T-cell (primary cell): ENCODE data around the gene EXOC3L1. TPM values are rescaled to one million over a fixed set of nuclear protein-coding genes. Genes with fewer than 3 reads are reported as not detected.

Source experiments
- ATAC-seq, 4 experiments: fragments of 200-7000 bp in 3 of 4; fragments of 150-1000 bp in 1 of 4; cut with Tn5 transposase; replicated peaks in 1 of 4; 1 replicate in 3 of 4; 2 replicates in 1 of 4; pipeline ENCODE4 v1.10.0; 2021; ENCODE audit warnings: moderate library complexity in 3 of 4, mild to moderate bottlenecking in 2 of 4, moderate number of reproducible peaks in 1 of 4
- CTCF ChIA-PET, 2 donors: fragments of 300-600 bp; sonication (Branson Sonifier 250); formaldehyde crosslinking; loops; one replicate each; lab custom pipeline; 2022; ENCODE audit warnings: antibody characterized with exemption in 2 of 2; lab: Charles Lee
- POLR2A ChIA-PET, 2 donors: fragments of 300-600 bp; sonication (Branson Sonifier 250); formaldehyde crosslinking; loops; one replicate each; lab custom pipeline; 2022; ENCODE audit warnings: antibody characterized with exemption in 2 of 2; lab: Charles Lee
- DNase-seq, 35 experiments: peaks; one replicate each; pipeline versions ENCODE4 v3.0.0 to v3.0.0-alpha.2; 2013 to 2023
- H3K27ac ChIP-seq: one replicate; pipeline ENCODE4 v1.5.1; 2013; ENCODE audit warnings: low read length
- H3K27me3 ChIP-seq, 2 experiments: replicated peaks in 1 of 2; 1 replicate in 1 of 2; 2 replicates in 1 of 2; pipeline versions ENCODE4 v1.6.1 to v1.7.0; 2013; ENCODE audit warnings: low read length in 1 of 2, mixed read lengths in 1 of 2; ENCODE audit not compliant: control insufficient read depth in 2 of 2, insufficient read depth in 2 of 2; ENCODE audit errors: extremely low read depth in 1 of 2
- H3K36me3 ChIP-seq, 2 donors: 1 replicate in 1 of 2; 2 replicates in 1 of 2; pipeline versions ENCODE4 v1.6.1 to v1.7.0; 2013; ENCODE audit warnings: low read length in 1 of 2; ENCODE audit not compliant: control insufficient read depth in 2 of 2, insufficient read depth in 1 of 2; ENCODE audit errors: extremely low read depth in 1 of 2
- H3K4me1 ChIP-seq, 2 experiments: 1 replicate in 1 of 2; 2 replicates in 1 of 2; pipeline versions ENCODE4 v1.6.1 to v1.7.0; 2013; ENCODE audit warnings: low read length in 2 of 2, mixed read lengths in 1 of 2; ENCODE audit not compliant: insufficient read depth in 2 of 2, control insufficient read depth in 1 of 2; ENCODE audit errors: extremely low read depth in 1 of 2
- H3K4me3 ChIP-seq, 2 donors: 1 replicate in 1 of 2; 2 replicates in 1 of 2; pipeline versions ENCODE4 v1.5.1 to v1.7.0; 2013; ENCODE audit warnings: mild to moderate bottlenecking in 2 of 2, low read length in 1 of 2, moderate library complexity in 1 of 2; ENCODE audit not compliant: control insufficient read depth in 1 of 2; ENCODE audit errors: extremely low read depth in 1 of 2
- H3K9me3 ChIP-seq: 2 replicates; pipeline ENCODE4 v1.7.0; 2013
- H3K27ac Mint-ChIP-seq, 2 donors: one replicate each; pipeline ENCODE4 v1.8.0; 2020 to 2021; ENCODE audit warnings: mild to moderate bottlenecking in 2 of 2, mixed read lengths in 2 of 2
- H3K27me3 Mint-ChIP-seq, 2 donors: one replicate each; pipeline ENCODE4 v1.8.0; 2021 to 2022; ENCODE audit warnings: mixed read lengths in 2 of 2
- H3K36me3 Mint-ChIP-seq: one replicate; pipeline ENCODE4 v1.8.0; 2021; ENCODE audit warnings: mixed read lengths
- H3K4me1 Mint-ChIP-seq, 3 donors: one replicate each; pipeline ENCODE4 v1.8.0; 2020 to 2022; ENCODE audit warnings: mixed read lengths in 3 of 3, mild to moderate bottlenecking in 1 of 3
- H3K4me3 Mint-ChIP-seq, 3 donors: one replicate each; pipeline ENCODE4 v1.8.0; 2020 to 2022; ENCODE audit warnings: mild to moderate bottlenecking in 3 of 3, mixed read lengths in 3 of 3, moderate library complexity in 3 of 3
- H3K9me3 Mint-ChIP-seq, 3 donors: one replicate each; pipeline ENCODE4 v1.8.0; 2020 to 2022; ENCODE audit warnings: mixed read lengths in 3 of 3
- WGBS: methylation state at CpG from one replicate; pipeline ENCODE4 v1.1.5; 2013; ENCODE audit warnings: missing lambda C conversion rate; ENCODE audit not compliant: insufficient coverage; 5-methylcytosine and 5-hydroxymethylcytosine counted together
- total RNA-seq, 35 experiments: library from RNA in 6 of 35; stranded (reverse) in 6 of 35; fragments of 120-200 nt in 1 of 35; gene quantifications; one replicate each; pipeline versions ENCODE4 v1.2.1 to v1.2.4 and lab custom pipeline; 2013 to 2026

EXOC3L1 gene
- total RNA-seq, 5 donors from 2014 or later (not counting 1 experiment from before 2014, with no cell fraction given): 0.25 TPM; not detected in 4

DNA sequence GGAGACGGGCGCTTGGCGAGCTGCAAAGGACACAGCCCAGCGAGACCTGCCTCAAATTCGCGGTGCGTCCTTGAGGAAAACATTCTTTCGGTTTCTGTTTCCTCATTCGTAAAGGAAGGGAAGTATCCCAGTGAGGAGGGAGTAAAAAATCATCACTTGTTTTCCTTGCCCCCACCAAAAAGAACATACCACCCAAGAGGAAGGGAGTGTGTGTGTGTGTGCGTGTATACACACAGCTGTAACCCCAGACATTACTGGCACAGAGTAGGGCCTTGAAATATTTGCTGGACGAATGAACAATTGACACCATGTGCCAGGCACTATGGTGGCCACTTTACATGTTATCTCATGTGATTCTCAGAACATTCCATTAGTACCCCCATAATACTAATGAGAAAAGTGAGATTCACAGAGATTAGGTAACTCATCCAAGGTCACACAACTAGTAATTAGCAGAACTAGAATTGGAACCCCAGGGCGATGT is 4.2 kb downstream of the EXOC3L1 start:
- peaks cover 4 to 22% of the 10 kb centered on the region in 2 experiments for H3K4me1 ChIP-seq
- whole genome bisulfite sequencing: 100% methylated on average over 1 of the region's 12 CpGs
- H3K4me3 ChIP-seq: no peak overlapping the region
- no peaks in the 10 kb centered on the region for H3K36me3 ChIP-seq
- DNase-seq: no peak
- no peak for ATAC-seq
- no peak overlapping the region for H3K27ac ChIP-seq
- ChIA-PET CTCF (interaction anchor here (0.6 to 1.6 kb wide), 5 partner anchors 10 to 694 kb away, joined by 3 to 10 read pairs (median 4); partner anchors contain the start of genes FBXL8 (in 1 of the 2) and TRADD (in 1 of the 2)), POLR2A (no interaction called here)
- peak overlapping the region in 1 of 2 donors; percentile 77 for H3K27ac Mint-ChIP-seq
- H3K27me3 Mint-ChIP-seq: peaks cover 0 to 6% of the 10 kb centered on the region in 2 donors
- H3K4me1 Mint-ChIP-seq: peaks cover 11 to 15% (median 14%) of the 10 kb centered on the region in 3 donors
- peak overlapping the region in 1 of 3 donors; percentile 82 for H3K4me3 Mint-ChIP-seq
- H3K9me3 ChIP-seq: no peaks in the 10 kb centered on the region
- H3K27me3 ChIP-seq: peaks cover 0 to 34% of the 10 kb centered on the region in 2 experiments
- no peaks in the 10 kb centered on the region for H3K36me3 Mint-ChIP-seq
- no peaks in the 10 kb centered on the region for H3K9me3 Mint-ChIP-seq

- Histone ChIP-seq H3K27ac (no peak overlapping the region), H3K36me3 (no peaks in the 10 kb centered on the region), H3K4me1 (peaks cover 4 to 22% of the 10 kb centered on the region in 2 experiments), H3K4me3 (peak overlapping the region; percentile 1 to 80), H3K9me3 (no peaks in the 10 kb centered on the region), H3K27me3 (peaks cover 0 to 35% of the 10 kb centered on the region in 2 experiments)
- whole genome bisulfite sequencing: 22% methylated on average over 37 of the region's 43 CpGs
- ChIA-PET CTCF (interaction anchor here (0.6 to 1.6 kb wide), 6 partner anchors 10 to 693 kb away, joined by 3 to 10 read pairs (median 5); partner anchors contain the start of genes FBXL8 (in 1 of the 2) and TRADD (in 1 of the 2)), POLR2A (no interaction called here)
- H3K9me3 Mint-ChIP-seq: no peaks in the 10 kb centered on the region
- no peaks in the 10 kb centered on the region for H3K36me3 Mint-ChIP-seq
- H3K27me3 Mint-ChIP-seq: peaks cover 0 to 6% of the 10 kb centered on the region in 2 donors
- peak overlapping the region; percentile 66 to 77 for H3K27ac Mint-ChIP-seq
- peak; percentile 48 to 88 (median 76) for DNase-seq
- peak overlapping the region in 1 of 3 donors; percentile 82 for H3K4me3 Mint-ChIP-seq
- H3K4me1 Mint-ChIP-seq: peaks cover 11 to 15% (median 14%) of the 10 kb centered on the region in 3 donors
- peak in 3 of 4 experiments; percentile 14 to 22 (median 22) for ATAC-seq
Observed at GRCh38 chr16:67184995-67185650, 4.8 kb downstream of the EXOC3L1 start.

DNA sequence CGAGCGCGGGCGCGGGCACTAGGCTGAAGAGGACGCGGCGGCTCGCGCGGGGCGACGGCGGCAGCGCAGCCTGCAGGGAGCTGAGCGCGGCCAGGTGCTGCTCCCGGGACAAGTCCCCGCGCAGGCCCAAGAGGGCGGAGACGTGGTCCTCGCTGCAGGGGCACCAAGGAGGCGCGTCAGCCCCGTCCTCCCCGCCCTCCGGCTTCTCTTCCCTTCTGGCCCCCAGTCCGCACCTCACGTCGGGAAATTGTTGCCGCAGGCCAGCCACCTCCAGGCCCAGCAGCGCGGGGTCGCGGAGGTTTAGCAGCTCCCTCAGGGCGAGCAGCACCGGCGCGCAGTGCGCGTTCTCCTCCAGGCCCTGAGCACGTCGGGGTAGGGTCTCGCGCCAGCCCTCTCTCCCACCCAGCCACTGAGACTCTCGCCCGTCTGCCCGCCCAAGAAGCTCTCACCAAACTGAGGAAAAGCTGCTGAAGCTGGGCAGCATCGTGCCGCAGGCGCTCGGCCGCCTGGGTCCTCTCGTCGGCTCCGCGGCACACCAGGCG is 5.4 kb downstream of the EXOC3L1 start:
- Histone ChIP-seq H3K4me3 (peak overlapping the region; percentile 76 to 80), H3K36me3 (no peaks in the 10 kb centered on the region), H3K4me1 (peaks cover 4 to 22% of the 10 kb centered on the region in 2 experiments), H3K27ac (no peak overlapping the region), H3K27me3 (peaks cover 0 to 37% of the 10 kb centered on the region in 2 experiments), H3K9me3 (no peaks in the 10 kb centered on the region)
- no peak overlapping the region for H3K27ac Mint-ChIP-seq
- ATAC-seq (peak; percentile 1 to 23 (median 10)), DNase-seq (peak in 2 of 35 experiments; percentile 30 to 32)
- H3K36me3 Mint-ChIP-seq: no peaks in the 10 kb centered on the region
- 9% methylated on average over 59 of the region's 59 CpGs for WGBS
- peaks cover 11 to 15% (median 14%) of the 10 kb centered on the region in 3 donors for H3K4me1 Mint-ChIP-seq
- POLR2A ChIA-PET: no interaction called here
- no peaks in the 10 kb centered on the region for H3K9me3 Mint-ChIP-seq
- peak overlapping the region in 1 of 3 donors; percentile 82 for H3K4me3 Mint-ChIP-seq
- peaks cover 0 to 6% of the 10 kb centered on the region in 2 donors for H3K27me3 Mint-ChIP-seq
- CTCF ChIA-PET: interaction anchor here (0.6 to 1.6 kb wide), 4 partner anchors 9 to 167 kb away, joined by 4 to 10 read pairs (median 6); partner anchors contain the start of genes FBXL8 (in 1 of the 2) and TRADD (in 1 of the 2)

DNA sequence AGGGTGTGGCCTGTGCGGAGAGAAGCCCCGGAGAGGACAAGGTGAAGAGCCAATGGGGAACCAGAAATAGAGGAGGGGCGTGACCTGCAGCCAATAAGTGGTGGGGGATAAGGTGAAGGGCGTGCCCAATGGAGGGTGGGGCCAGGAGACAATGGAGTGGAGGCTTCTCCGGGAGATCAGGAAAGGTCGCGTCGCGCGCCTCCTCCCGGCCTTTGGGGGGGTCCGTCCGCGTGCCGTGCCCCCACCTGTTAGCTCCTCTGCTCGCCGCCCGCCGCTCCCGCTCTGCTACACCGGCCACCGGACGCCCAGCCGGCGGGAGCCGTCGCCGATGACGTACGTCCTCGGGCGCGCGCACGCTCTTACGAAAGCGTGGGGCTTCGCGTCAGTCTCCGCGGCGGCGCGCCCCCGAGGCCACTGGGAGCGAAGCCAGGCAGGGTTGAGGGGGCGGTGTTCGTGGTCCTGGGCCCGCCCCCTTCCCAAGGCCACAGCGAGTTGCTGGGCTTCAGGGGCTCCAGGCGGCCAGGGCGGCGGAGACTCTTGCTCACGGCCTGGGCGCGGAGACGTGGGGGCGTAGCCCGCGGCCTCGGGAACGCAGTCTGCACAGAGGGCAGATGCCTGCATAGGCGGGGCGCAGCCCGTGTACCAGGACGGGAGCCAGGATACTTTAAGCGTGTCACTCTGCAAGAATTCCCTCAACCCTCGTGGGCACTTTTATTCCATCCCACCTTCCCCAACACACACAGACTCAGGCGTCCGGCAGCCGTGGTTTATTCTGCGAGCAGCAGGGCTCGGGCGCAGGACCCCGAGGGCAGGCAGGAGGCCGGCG is 6.1 kb downstream of the EXOC3L1 start, which contains the start of gene MATCAP1:
Gene MATCAP1, minus strand, starts transcription at position 337 of the 826 bp plus-strand sequence. CDS start 3,353 bp downstream, outside the sequence.
- peak within 1 kb of the TSS in 1 of 3 donors; percentile 82 for H3K4me3 Mint-ChIP-seq
- DNase-seq: peak; percentile 83 to 97 (median 94)

DNA sequence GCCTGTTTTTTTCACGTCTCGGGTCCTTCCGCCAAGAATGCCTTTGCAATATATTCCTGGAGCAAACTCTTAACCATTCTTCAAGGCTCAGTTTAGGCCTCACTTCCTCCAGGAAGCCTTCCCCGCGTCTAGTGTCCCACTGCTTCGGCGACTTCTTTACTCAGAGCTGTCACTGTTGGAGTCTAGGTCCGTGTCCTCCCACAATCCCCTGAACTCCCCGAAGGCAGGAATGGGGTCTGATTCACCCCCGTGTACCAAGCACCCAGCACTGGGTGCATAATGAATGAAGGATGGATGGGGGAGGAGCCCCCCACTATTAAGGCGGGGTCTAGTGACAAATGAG is 6.7 kb downstream of the EXOC3L1 start:
- DNase-seq (no peak), ATAC-seq (no peak)
- ChIA-PET POLR2A (interaction anchor here in 1 of 2 donors (0.6 kb wide), 1 partner anchor 239 kb away, joined by 3 read pairs; no protein-coding TSS in a partner anchor), CTCF (interaction anchor here (1.3 to 2.1 kb wide), 2 partner anchors 24 to 172 kb away, joined by 3 to 4 read pairs; partner anchors contain the start of genes FBXL8 (in 1 of the 2) and TRADD (in 1 of the 2))
- Histone ChIP-seq H3K4me1 (peaks cover 4 to 32% of the 10 kb centered on the region in 2 experiments), H3K36me3 (no peaks in the 10 kb centered on the region), H3K27me3 (peaks cover 0 to 42% of the 10 kb centered on the region in 2 experiments), H3K4me3 (peak overlapping the region; percentile 76 to 80), H3K27ac (peak overlapping the region; percentile 84), H3K9me3 (no peaks in the 10 kb centered on the region)
- H3K4me1 Mint-ChIP-seq: peaks cover 16 to 21% (median 17%) of the 10 kb centered on the region in 3 donors
- no peak overlapping the region for H3K4me3 Mint-ChIP-seq
- no peak overlapping the region for H3K27ac Mint-ChIP-seq
- WGBS: 8% methylated on average over 8 of the region's 11 CpGs
- H3K36me3 Mint-ChIP-seq: no peaks in the 10 kb centered on the region
- peaks cover 4 to 10% of the 10 kb centered on the region in 2 donors for H3K27me3 Mint-ChIP-seq
- H3K9me3 Mint-ChIP-seq: no peaks in the 10 kb centered on the region

More for the DNA sequence above, 6.1 kb downstream of the EXOC3L1 start, which contains the start of gene MATCAP1:
- Mint-ChIP-seq H3K9me3 (no peaks in the 10 kb centered on the region), H3K4me1 (peaks cover 13 to 17% (median 16%) of the 10 kb centered on the region in 3 donors), H3K36me3 (no peaks in the 10 kb centered on the region), H3K27ac (no peak within 1 kb of the TSS), H3K27me3 (peaks cover 2 to 8% of the 10 kb centered on the region in 2 donors)
- H3K4me3 ChIP-seq: peak within 1 kb of the TSS; percentile 76 to 80
- under 1% methylated on average over 75 of the region's 77 CpGs for WGBS
- POLR2A ChIA-PET: no interaction called here
- H3K36me3 ChIP-seq: no peaks in the 10 kb centered on the region
- CTCF ChIA-PET: interaction anchor here (1.3 to 1.6 kb wide), 2 partner anchors 166 to 172 kb away, joined by 3 to 10 read pairs; no protein-coding TSS in a partner anchor
- no peaks in the 10 kb centered on the region for H3K9me3 ChIP-seq
- peaks cover 0 to 43% of the 10 kb centered on the region in 2 experiments for H3K27me3 ChIP-seq
- peak; percentile 92 to 95 (median 92) for ATAC-seq
- H3K4me1 ChIP-seq: peaks cover 4 to 26% of the 10 kb centered on the region in 2 experiments
- H3K27ac ChIP-seq: peak within 1 kb of the TSS; percentile 84
